PFSK-1 (cell line): Measurements from ENCODE around the gene NINJ2.

Source experiments
- POLR2AphosphoS5 ChIP-seq: IDR thresholded peaks from 2 replicates; pipeline ENCODE4 v1.6.1; 2012; ENCODE audit warnings: low read depth, mild to moderate bottlenecking, control low read depth, low read length, moderate library complexity
- REST ChIP-seq, 2 experiments: IDR thresholded peaks; 2 replicates each; pipeline versions ENCODE4 v1.6.1 to v1.8.0; 2011 to 2012; ENCODE audit warnings: low read depth in 2 of 2, low read length in 2 of 2, control low read depth in 1 of 2, inconsistent platforms in 1 of 2, mild to moderate bottlenecking in 1 of 2, moderate library complexity in 1 of 2; ENCODE audit not compliant: insufficient read depth in 1 of 2

GRCh38 chr12:630656-631632, 32.3 kb downstream of the NINJ2 start:
- no peak for TF ChIP-seq POLR2AphosphoS5
- TF ChIP-seq REST (IDR thresholded peaks at IDR 0.05; ENCODE audit: insufficient read depth in 1 of 2, low read depth in 2 of 2, low read length in 2 of 2), result no peak
